H9 (cell line): ENCODE results near the gene RBBP4. TPM values are rescaled to one million over a fixed set of nuclear protein-coding genes. Genes with fewer than 3 reads are reported as not detected.

Source experiments
- DNase-seq: peaks from one replicate; pipeline ENCODE4 v3.0.0-alpha.2; 2017
- H2AFZ ChIP-seq: one replicate; pipeline ENCODE4 v1.6.1; 2013; ENCODE audit warnings: mild to moderate bottlenecking, low read length, control low read depth, moderate library complexity
- H2AK5ac ChIP-seq: 2 replicates; pipeline ENCODE4 v1.6.1; 2013; ENCODE audit warnings: low read length, control low read depth, mixed read lengths; ENCODE audit not compliant: insufficient read length
- H2BK120ac ChIP-seq: one replicate; pipeline ENCODE4 v1.6.1; 2013; ENCODE audit warnings: low read depth, mild to moderate bottlenecking, low read length, control low read depth, inconsistent platforms; ENCODE audit not compliant: poor library complexity, severe bottlenecking
- H2BK12ac ChIP-seq: 2 replicates; pipeline ENCODE4 v1.6.1; 2013; ENCODE audit warnings: low read length, control low read depth, mixed read lengths, low read depth; ENCODE audit not compliant: insufficient read length
- H2BK15ac ChIP-seq: 2 replicates; pipeline ENCODE4 v1.6.1; 2013; ENCODE audit warnings: low read depth, low read length, control low read depth
- H2BK20ac ChIP-seq: one replicate; pipeline ENCODE4 v1.6.1; 2013; ENCODE audit warnings: low read depth, mild to moderate bottlenecking, low read length, control low read depth, inconsistent platforms; ENCODE audit not compliant: poor library complexity, severe bottlenecking
- H2BK5ac ChIP-seq: 2 replicates; pipeline ENCODE4 v1.6.1; 2013; ENCODE audit warnings: low read length, control low read depth, mixed read lengths; ENCODE audit not compliant: insufficient read length
- H3K14ac ChIP-seq: 2 replicates; pipeline ENCODE4 v1.6.1; 2013; ENCODE audit warnings: low read length, control low read depth; ENCODE audit not compliant: insufficient read depth
- H3K18ac ChIP-seq: 2 replicates; pipeline ENCODE4 v1.6.1; 2013; ENCODE audit warnings: low read depth, mild to moderate bottlenecking, mixed read lengths, low read length, control low read depth; ENCODE audit not compliant: insufficient read length
- H3K23ac ChIP-seq: 2 replicates; pipeline ENCODE4 v1.6.1; 2013; ENCODE audit warnings: low read length, control low read depth, mixed read lengths, low read depth; ENCODE audit not compliant: insufficient read length
- H3K23me2 ChIP-seq: 2 replicates; pipeline ENCODE4 v1.6.1; 2013; ENCODE audit warnings: low read depth, mild to moderate bottlenecking, mixed read lengths, low read length, control low read depth; ENCODE audit not compliant: insufficient read length, poor library complexity, severe bottlenecking
- H3K27ac ChIP-seq: 2 replicates; pipeline ENCODE4 v1.5.1; 2013; ENCODE audit warnings: low read length, control low read depth, mixed read lengths, low read depth; ENCODE audit not compliant: insufficient read length
- H3K27me3 ChIP-seq: 2 replicates; pipeline ENCODE4 v1.6.1; 2013; ENCODE audit warnings: low read length, control low read depth, inconsistent platforms; ENCODE audit not compliant: insufficient read depth
- H3K4ac ChIP-seq: 2 replicates; pipeline ENCODE4 v1.6.1; 2013; ENCODE audit warnings: low read depth, mild to moderate bottlenecking, control low read depth, inconsistent platforms, low read length, moderate library complexity
- H3K4me1 ChIP-seq: 2 replicates; pipeline ENCODE4 v1.6.1; 2013; ENCODE audit warnings: low read length, control low read depth, inconsistent platforms; ENCODE audit not compliant: insufficient read depth
- H3K4me2 ChIP-seq: 2 replicates; pipeline ENCODE4 v1.6.1; 2013; ENCODE audit warnings: low read length, control low read depth, mixed read lengths; ENCODE audit not compliant: insufficient read length, insufficient read depth
- H3K56ac ChIP-seq: 2 replicates; pipeline ENCODE4 v1.6.1; 2013; ENCODE audit warnings: low read depth, mild to moderate bottlenecking, mixed read lengths, low read length, control low read depth; ENCODE audit not compliant: insufficient read length
- H3K79me1 ChIP-seq: 2 replicates; pipeline ENCODE4 v1.6.1; 2013; ENCODE audit warnings: low read depth, mild to moderate bottlenecking, moderate library complexity, low read length, control low read depth, inconsistent platforms; ENCODE audit not compliant: insufficient read depth, poor library complexity, severe bottlenecking
- H3K79me2 ChIP-seq: 2 replicates; pipeline ENCODE4 v1.6.1; 2013; ENCODE audit warnings: low read length, control low read depth, inconsistent platforms; ENCODE audit not compliant: insufficient read depth
- H3K9ac ChIP-seq: 2 replicates; pipeline ENCODE4 v1.6.1; 2013; ENCODE audit warnings: low read length, control low read depth, mixed read lengths; ENCODE audit not compliant: insufficient read length; ENCODE audit errors: extremely low read depth
- H3K9me3 ChIP-seq: one replicate; pipeline ENCODE4 v1.6.1; 2013; ENCODE audit warnings: low read depth, low read length, inconsistent platforms; ENCODE audit not compliant: control insufficient read depth
- H3T11ph ChIP-seq: one replicate; pipeline ENCODE4 v1.6.1; 2013; ENCODE audit warnings: mild to moderate bottlenecking, low read length, control low read depth, inconsistent platforms
- H4K20me1 ChIP-seq: one replicate; pipeline ENCODE4 v1.6.1; 2013; ENCODE audit not compliant: control insufficient read depth, insufficient read length, insufficient read depth
- H4K5ac ChIP-seq: 2 replicates; pipeline ENCODE4 v1.6.1; 2013; ENCODE audit warnings: low read depth, mild to moderate bottlenecking, mixed read lengths, low read length, control low read depth; ENCODE audit not compliant: insufficient read length
- H4K8ac ChIP-seq: replicated peaks from 2 replicates; pipeline ENCODE4 v1.6.1; 2013; ENCODE audit warnings: low read length, control low read depth, mixed read lengths, low read depth; ENCODE audit not compliant: insufficient read length
- H4K91ac ChIP-seq: 2 replicates; pipeline ENCODE4 v1.6.1; 2013; ENCODE audit warnings: low read depth, mild to moderate bottlenecking, moderate library complexity, mixed read lengths, low read length, control low read depth; ENCODE audit not compliant: insufficient read length
- H3K27ac Mint-ChIP-seq, 3 experiments: 2 replicates in 2 of 3; 3 replicates in 1 of 3; pipeline ENCODE4 v1.8.0; 2020 to 2021; ENCODE audit warnings: mixed read lengths in 3 of 3, mild to moderate bottlenecking in 1 of 3, moderate library complexity in 1 of 3
- H3K27me3 Mint-ChIP-seq: 2 replicates; pipeline ENCODE4 v1.8.0; 2021; ENCODE audit warnings: low read depth, mild to moderate bottlenecking, moderate library complexity, mixed read lengths
- H3K36me3 Mint-ChIP-seq, 3 experiments: 2 replicates in 2 of 3; 3 replicates in 1 of 3; pipeline ENCODE4 v1.8.0; 2020 to 2021; ENCODE audit warnings: low read depth in 3 of 3, mixed read lengths in 3 of 3; ENCODE audit not compliant: insufficient read depth in 1 of 3
- H3K4me1 Mint-ChIP-seq, 2 experiments: 2 replicates each; pipeline ENCODE4 v1.8.0; 2020; ENCODE audit warnings: mixed read lengths in 2 of 2
- H3K4me3 Mint-ChIP-seq, 2 experiments: 2 replicates in 1 of 2; 3 replicates in 1 of 2; pipeline ENCODE4 v1.8.0; 2020 to 2021; ENCODE audit warnings: mild to moderate bottlenecking in 2 of 2, mixed read lengths in 2 of 2, moderate library complexity in 1 of 2
- H3K9me3 Mint-ChIP-seq, 2 experiments: 2 replicates in 1 of 2; 3 replicates in 1 of 2; pipeline ENCODE4 v1.8.0; 2020; ENCODE audit warnings: mild to moderate bottlenecking in 2 of 2, mixed read lengths in 2 of 2, moderate library complexity in 1 of 2
- CTCF ChIP-seq: fragments of 200-600 bp; sonication (generic); conservative IDR thresholded peaks from 3 replicates; pipeline ENCODE4 v1.8.0; 2021; ENCODE audit warnings: antibody characterized with exemption, mild to moderate bottlenecking
- WGBS: extraction: QIAGEN DNeasy Blood & Tissue Kit; methylation state at CpG from one replicate; pipeline ENCODE4 v1.1.7; 2013; ENCODE audit warnings: missing lambda C conversion rate, low lambda C conversion rate, mixed read lengths; ENCODE audit not compliant: insufficient read length; ENCODE audit errors: extremely low coverage; 5-methylcytosine and 5-hydroxymethylcytosine counted together
- total RNA-seq: library from RNA; stranded (reverse); gene quantifications from 2 replicates; pipeline ENCODE4 v1.2.1, GENCODE V29; 2021

Gene RBBP4
- total RNA-seq, 1 experiment from 2014 or later = 416 TPM

GRCh38 chr1:32714277-32714676 lies 63.3 kb downstream of the RBBP4 start:
- H3K79me1 ChIP-seq = no peaks in the 10 kb centered on the region
- no peak overlapping the region for H3K14ac ChIP-seq
- H3K4ac ChIP-seq = no peak overlapping the region
- no CpG with 5 or more reads among the region's 4 CpGs for WGBS
- no peak overlapping the region for H4K91ac ChIP-seq
- H2BK120ac ChIP-seq = no peak overlapping the region
- H2BK5ac ChIP-seq = no peak overlapping the region
- peaks cover 2% of the 10 kb centered on the region; the same call in 1 of the 2 replicates for H3K4me1 ChIP-seq
- no peaks in the 10 kb centered on the region for H3K36me3 Mint-ChIP-seq
- H3K27me3 Mint-ChIP-seq = peaks cover 11% of the 10 kb centered on the region
- H3K23ac ChIP-seq = no peak overlapping the region
- no peak overlapping the region for H3K4me2 ChIP-seq
- no peak for DNase-seq
- H3K23me2 ChIP-seq = peaks cover 5% of the 10 kb centered on the region
- H4K20me1 ChIP-seq = no peaks in the 10 kb centered on the region
- H3K27ac ChIP-seq = no peak overlapping the region
- peaks cover 25 to 31% of the 10 kb centered on the region in 2 experiments for H3K4me1 Mint-ChIP-seq
- no peak overlapping the region for H4K8ac ChIP-seq
- no peak overlapping the region for H4K5ac ChIP-seq
- no peak overlapping the region for H2BK12ac ChIP-seq
- no peak overlapping the region for H2BK15ac ChIP-seq
- no peak for TF ChIP-seq CTCF
- H3K27ac Mint-ChIP-seq = no peak overlapping the region
- no peak overlapping the region for H3T11ph ChIP-seq
- no peak overlapping the region for H3K18ac ChIP-seq
- no peak overlapping the region for H3K56ac ChIP-seq
- no peak overlapping the region for H2AK5ac ChIP-seq
- H2BK20ac ChIP-seq = no peak overlapping the region
- no peak overlapping the region for H2AFZ ChIP-seq
- H3K27me3 ChIP-seq = no peaks in the 10 kb centered on the region
- no peak overlapping the region for H3K4me3 Mint-ChIP-seq
- H3K9me3 Mint-ChIP-seq = no peaks in the 10 kb centered on the region
- H3K79me2 ChIP-seq = no peaks in the 10 kb centered on the region
- no peak overlapping the region for H3K9ac ChIP-seq
- no peaks in the 10 kb centered on the region for H3K9me3 ChIP-seq
